Stimulated activated CD4-positive, alpha-beta T cell treated with anti-CD3 and anti-CD28 coated beads, Interleukin-15, amount 100 ng/mL, for 24 hours (primary cell): Measurements from ENCODE around the gene PHTF2.
"Not testable (repeated sequence)": the region's sequence is repeated elsewhere in the genome, so short reads cannot be mapped to it uniquely, and the experiment has no call there.

Experiments used
- DNase-seq: peaks from one replicate; pipeline ENCODE4 v3.0.0-alpha.2; 2020

PHTF2 gene

GRCh38 chr7:77944183-77945182, 145.9 kb downstream of the PHTF2 start:
- DNase-seq: no peak

GRCh38 chr7:77950548-77950947, 152.0 kb downstream of the PHTF2 start:
- DNase-seq: no peak

- DNase-seq: no peak
Measured at GRCh38 chr7:77954773-77955555, 156.4 kb downstream of the PHTF2 start.

GRCh38 chr7:77958436-77958835, 159.9 kb downstream of the PHTF2 start:
- DNase-seq: no peak

- no peak for DNase-seq
Measured at GRCh38 chr7:77959080-77959479, 160.5 kb downstream of the PHTF2 start.

- DNase-seq: no peak
Measured at GRCh38 chr7:77960336-77960735, 161.8 kb downstream of the PHTF2 start.

GRCh38 chr7:77967429-77967828, 168.9 kb downstream of the PHTF2 start:
- DNase-seq: no peak

GRCh38 chr7:77971726-77972125, 173.2 kb downstream of the PHTF2 start:
- DNase-seq: no peak

GRCh38 chr7:77975672-77976480, 177.3 kb downstream of the PHTF2 start:
- DNase-seq: no peak

GRCh38 chr7:77979219-77979618, 180.6 kb downstream of the PHTF2 start:
- no peak for DNase-seq

- no peak for DNase-seq
Measured at GRCh38 chr7:77980087-77980713, 181.6 kb downstream of the PHTF2 start.

- DNase-seq: peak; percentile 46
Measured at GRCh38 chr7:77982926-77983550, 184.5 kb downstream of the PHTF2 start.

- no peak for DNase-seq
Measured at GRCh38 chr7:77983973-77984372, 185.4 kb downstream of the PHTF2 start.

GRCh38 chr7:77985232-77985973, 186.8 kb downstream of the PHTF2 start:
- DNase-seq: no peak

- no peak for DNase-seq
Measured at GRCh38 chr7:77985974-77986339, 187.4 kb downstream of the PHTF2 start.

- DNase-seq: peak; percentile 44
Measured at GRCh38 chr7:77989981-77990566, 191.5 kb downstream of the PHTF2 start.

GRCh38 chr7:77991656-77992055, 193.1 kb downstream of the PHTF2 start:
- no peak for DNase-seq

GRCh38 chr7:77993838-77994237, 195.3 kb downstream of the PHTF2 start:
- no peak for DNase-seq

- DNase-seq: no peak
Measured at GRCh38 chr7:77995717-77996116, 197.1 kb downstream of the PHTF2 start.

GRCh38 chr7:77999168-77999567, 200.6 kb downstream of the PHTF2 start:
- DNase-seq: not testable (repeated sequence)

GRCh38 chr7:78002021-78002420, 203.4 kb downstream of the PHTF2 start:
- DNase-seq: no peak
